NCI-H2196 (cell line): ENCODE measurements around the gene ICAM2.
A peak's percentile ranks its signal among the peaks of the same experiment; 100 is the strongest.

Experiments used
- DNase-seq: peaks from one replicate; lab custom pipeline; 2025; ENCODE audit not compliant: unreplicated experiment; lab: John Stamatoyannopoulos, UW

Gene ICAM2

DNA sequence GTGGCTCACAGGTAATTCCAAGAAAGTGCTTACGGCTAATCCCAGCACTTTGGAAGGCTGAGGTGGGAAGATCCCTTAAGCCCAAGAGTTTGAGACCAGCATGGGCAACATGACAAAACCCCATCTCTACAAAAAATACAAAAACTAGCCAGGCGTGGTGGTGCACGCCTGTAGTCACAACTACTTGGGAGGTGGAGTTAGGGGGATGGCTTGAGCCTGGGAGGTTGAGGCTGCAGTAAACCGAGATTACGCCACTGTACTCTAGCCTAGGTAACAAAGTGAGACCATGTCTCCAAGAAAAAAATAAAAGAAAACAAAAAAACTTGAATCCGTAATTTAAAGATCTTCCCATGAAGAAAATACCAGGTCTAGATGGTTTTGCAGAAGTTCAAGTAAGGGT, 5.0 kb downstream of the ICAM2 start:
- DNase-seq, result no peak

DNA sequence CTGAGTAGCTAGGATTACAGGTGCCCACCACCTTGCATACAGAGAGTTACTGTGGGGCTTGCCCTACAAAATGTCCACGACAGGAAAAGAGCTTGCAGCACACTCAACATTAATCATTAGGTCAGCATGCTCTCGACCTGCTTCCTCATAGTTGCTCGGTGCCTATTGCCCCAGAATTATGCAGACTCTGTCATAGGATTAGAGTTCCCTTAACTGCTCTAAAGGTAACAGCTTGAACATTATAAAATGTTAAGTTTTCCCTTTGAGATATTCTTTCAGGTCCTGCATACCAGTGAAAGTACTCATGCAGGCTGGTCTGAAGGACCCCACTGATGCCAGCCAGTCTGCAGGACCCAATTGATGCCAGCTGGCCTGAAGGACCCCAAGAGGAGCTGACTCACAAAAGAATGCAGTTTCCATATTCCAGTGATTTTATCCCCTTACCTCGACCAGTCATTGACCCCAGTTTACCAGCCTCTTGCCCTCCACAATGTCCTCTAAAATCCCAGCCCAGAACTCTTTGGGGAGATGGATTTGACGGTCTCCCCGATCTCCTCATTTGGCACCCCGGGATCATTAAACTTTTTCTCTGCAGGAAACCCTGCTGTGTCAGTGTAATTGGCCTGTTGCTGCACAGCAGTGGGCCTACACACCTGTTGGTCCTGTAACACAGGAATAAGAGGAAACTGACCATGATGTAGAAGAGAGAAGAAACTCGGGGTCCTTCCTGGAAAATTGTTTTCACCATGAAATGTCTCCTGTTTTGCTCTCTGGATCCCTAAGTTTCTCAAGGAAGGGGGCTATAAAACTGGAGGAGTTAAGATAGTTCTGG, 10.6 kb downstream of the ICAM2 start:
- DNase-seq, result no peak

GRCh38 chr17:64008830-64009229, 11.6 kb downstream of the ICAM2 start:
- DNase-seq, result no peak

DNA sequence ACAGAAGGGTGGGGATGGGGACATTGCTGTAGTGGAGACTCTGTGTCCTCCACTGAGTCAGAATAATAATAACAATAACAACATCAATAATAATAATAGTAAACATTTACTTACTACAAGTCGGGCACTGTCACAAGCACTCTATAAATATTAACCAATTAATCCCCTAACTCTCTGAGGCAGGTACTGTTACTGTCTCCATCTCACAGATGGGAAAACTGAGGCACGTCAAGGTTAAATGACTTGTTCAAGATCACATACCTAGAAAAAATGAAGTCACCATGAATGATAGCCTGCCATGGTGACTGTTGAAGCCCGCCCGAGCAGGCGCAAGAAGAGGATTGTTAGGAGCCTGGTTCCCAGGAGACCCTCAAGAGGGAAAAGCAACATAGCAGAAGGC, 12.1 kb downstream of the ICAM2 start:
- no peak for DNase-seq

DNA sequence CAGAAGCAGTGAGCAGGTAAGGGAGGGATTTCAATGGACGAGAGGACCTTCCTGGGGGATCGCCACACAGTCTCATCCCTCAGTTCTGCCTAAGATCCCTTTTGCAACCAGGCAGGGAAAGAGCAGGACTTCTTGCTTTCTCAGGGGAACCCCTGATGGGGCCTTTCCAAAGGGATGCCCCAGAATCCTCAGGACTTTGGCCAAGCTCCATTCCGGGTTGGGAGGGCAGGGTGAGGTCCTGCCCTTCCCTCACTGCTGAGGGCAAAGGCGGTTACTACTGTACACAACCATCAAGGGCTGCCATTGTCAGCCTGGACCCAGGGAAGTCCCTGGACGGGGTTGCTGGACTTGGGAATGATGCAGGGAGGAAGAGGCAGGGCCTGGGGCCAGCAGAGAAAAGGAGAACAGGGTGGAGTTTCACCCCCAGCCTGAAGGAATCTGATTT, 12.6 kb downstream of the ICAM2 start:
- DNase-seq, result no peak

GRCh38 chr17:64007089-64007837, 13.2 kb downstream of the ICAM2 start:
- DNase-seq, result peak; percentile 22

- no peak for DNase-seq
Observed at GRCh38 chr17:64006361-64007088, 13.9 kb downstream of the ICAM2 start.

GRCh38 chr17:64005734-64006167, 14.7 kb downstream of the ICAM2 start:
- DNase-seq, result peak; percentile 81

- DNase-seq, result no peak
Observed at GRCh38 chr17:64004903-64005733, 15.3 kb downstream of the ICAM2 start.

DNA sequence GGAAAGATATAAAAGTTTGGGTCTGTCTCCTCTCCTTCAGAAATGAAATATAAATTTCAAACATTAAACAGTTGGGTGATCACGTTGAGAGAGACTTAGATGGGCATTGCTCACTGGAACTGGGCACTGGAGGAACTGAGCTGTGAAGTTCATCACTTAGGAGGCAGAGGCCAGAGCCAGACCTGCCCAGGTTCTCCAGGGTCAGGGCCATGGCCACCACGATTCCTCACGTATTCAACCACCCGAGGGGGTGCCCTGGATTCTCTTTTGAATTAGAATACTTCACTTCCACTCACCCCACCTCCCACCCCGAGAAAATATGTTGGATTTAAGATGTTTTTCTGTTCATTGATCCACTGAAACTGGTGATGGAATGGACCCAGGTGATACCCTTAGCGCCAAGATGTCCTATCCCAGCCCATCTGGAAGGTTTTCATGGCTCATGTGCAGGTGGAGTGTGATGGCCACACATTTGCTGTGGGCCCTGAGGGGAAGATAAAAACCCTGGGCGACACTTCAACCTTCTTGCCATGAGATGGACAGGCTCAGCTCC, 16.1 kb downstream of the ICAM2 start:
- DNase-seq, result no peak

GRCh38 chr17:64003526-64004121, 16.8 kb downstream of the ICAM2 start:
- no peak for DNase-seq

- no peak for DNase-seq
Observed at GRCh38 chr17:64002658-64003525, 17.5 kb downstream of the ICAM2 start.

DNA sequence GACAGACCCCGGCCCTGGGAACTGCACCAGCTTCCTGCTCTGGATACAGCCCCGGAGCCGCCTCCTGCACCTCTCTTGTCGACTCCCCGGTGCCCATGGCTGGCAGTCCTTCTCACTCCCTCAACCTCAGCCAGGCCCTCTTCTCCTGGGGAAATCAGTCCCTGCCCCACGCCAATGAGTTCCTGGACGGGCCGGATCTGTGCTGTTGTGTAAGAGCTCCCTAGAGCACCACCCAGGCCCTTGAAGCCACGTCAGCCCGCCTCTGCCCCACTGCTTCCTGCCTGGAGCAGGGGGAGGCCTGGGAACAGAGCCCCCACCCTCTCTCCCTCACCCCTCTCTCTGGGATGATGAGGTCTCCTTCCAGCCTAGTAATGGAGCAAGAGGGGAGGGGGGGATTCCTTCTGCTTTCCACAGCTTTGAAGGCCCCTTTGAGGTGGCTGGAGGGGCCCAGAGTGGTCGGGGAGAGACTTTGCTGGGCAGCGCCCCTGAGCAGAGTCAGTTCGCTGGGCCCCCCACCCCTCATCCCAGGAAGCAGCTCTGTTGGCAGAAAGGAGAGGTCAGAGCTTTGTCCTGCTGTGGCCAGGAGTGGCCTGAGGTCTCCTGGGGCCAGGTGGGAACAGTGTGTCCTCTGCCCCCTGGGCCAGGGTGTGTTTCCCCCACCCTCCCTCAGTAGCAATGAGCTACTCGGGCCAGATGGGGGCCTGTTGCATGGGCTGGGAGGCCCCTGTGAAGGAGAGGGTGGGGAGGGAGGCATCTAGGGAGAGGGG, 18.5 kb downstream of the ICAM2 start:
- no peak for DNase-seq

- DNase-seq, result no peak
Observed at GRCh38 chr17:64001091-64001579, 19.3 kb downstream of the ICAM2 start.

GRCh38 chr17:63999680-64000531, 20.5 kb downstream of the ICAM2 start:
- DNase-seq, result no peak

GRCh38 chr17:63998721-63999679, 21.4 kb downstream of the ICAM2 start:
- DNase-seq, result no peak
